GM12878 (cell line): ENCODE measurements around the gene CXCL8. TPM values are rescaled to one million over a fixed set of nuclear protein-coding genes. Genes with fewer than 3 reads are reported as not detected.

Source experiments
- ATAC-seq: fragments of 200-7000 bp; cut with Tn5 transposase; 3 replicates; pipeline ENCODE4 v1.9.1; 2020; ENCODE audit warnings: mild to moderate bottlenecking, moderate library complexity
- BruUV-seq: library from RNA; stranded (reverse); fragments of 400-500 nt; replicated peaks from 2 replicates; lab custom pipeline; 2021; lab: Mats Ljungman, UMichigan
- CTCF ChIA-PET: fragments of 300-600 bp; sonication (Branson Sonifier 250); formaldehyde crosslinking; extraction: SDS; loops from one replicate; lab custom pipeline; 2021; ENCODE audit warnings: inconsistent platforms; lab: Yijun Ruan, JAX
- POLR2A ChIA-PET: fragments of 350-600 bp; formaldehyde crosslinking; extraction: SDS; loops from one replicate; lab custom pipeline; 2021; ENCODE audit warnings: inconsistent platforms; lab: Charles Lee
- RAD21 ChIA-PET: fragments of 300-600 bp; sonication (Branson Sonifier 250); formaldehyde crosslinking; loops from one replicate; lab custom pipeline; 2023; ENCODE audit warnings: antibody characterized with exemption; ENCODE audit not compliant: unreplicated experiment; lab: Charles Lee
- SMC1A ChIA-PET: fragments of 300-600 bp; sonication (Branson Sonifier 250); formaldehyde crosslinking; loops from one replicate; lab custom pipeline; 2023; ENCODE audit not compliant: unreplicated experiment, uncharacterized antibody; lab: Charles Lee
- DNase-seq: peaks from one replicate; pipeline ENCODE4 v3.0.0-alpha.2; 2011; ENCODE audit warnings: low read depth, low spot score
- FAIRE-seq: peaks from 3 replicates; lab custom pipeline; 2011; peaks lifted over from hg19 to GRCh38; lab: Jason Lieb, UNC
- H2AFZ ChIP-seq: 2 replicates; pipeline ENCODE4 v1.6.0; 2011; ENCODE audit warnings: low read depth, low read length, control low read depth; ENCODE audit not compliant: control insufficient read depth
- H3K27ac ChIP-seq: 2 replicates; pipeline ENCODE4 v1.5.1; 2011; ENCODE audit warnings: control low read depth; ENCODE audit not compliant: control insufficient read depth, insufficient read depth
- H3K27me3 ChIP-seq, 2 experiments: replicated peaks in 1 of 2; 2 replicates each; pipeline versions ENCODE4 v1.6.0 to v1.6.1; 2011; ENCODE audit warnings: low read length in 1 of 2; ENCODE audit not compliant: control insufficient read depth in 2 of 2, insufficient read depth in 2 of 2
- H3K36me3 ChIP-seq, 2 experiments: 2 replicates each; pipeline ENCODE4 v1.5.1; 2011; ENCODE audit warnings: low read length in 1 of 2; ENCODE audit not compliant: control insufficient read depth in 2 of 2, insufficient read depth in 2 of 2
- H3K4me1 ChIP-seq: 2 replicates; pipeline ENCODE4 v1.6.1; 2011; ENCODE audit warnings: mild to moderate bottlenecking, low read length, moderate library complexity, mixed read lengths; ENCODE audit not compliant: control insufficient read depth, insufficient read depth
- H3K4me2 ChIP-seq: 2 replicates; pipeline ENCODE4 v1.6.0; 2011; ENCODE audit warnings: control low read depth; ENCODE audit not compliant: control insufficient read depth, insufficient read depth
- H3K4me3 ChIP-seq: fragments of 200-600 bp; sonication (generic); 2 replicates; pipeline ENCODE4 v1.5.1; 2016
- H3K79me2 ChIP-seq: 2 replicates; pipeline ENCODE4 v1.6.0; 2011; ENCODE audit warnings: low read length; ENCODE audit not compliant: control insufficient read depth, insufficient read depth
- H3K9ac ChIP-seq: 2 replicates; pipeline ENCODE4 v1.8.0; 2011; ENCODE audit warnings: low read length, control low read depth, mixed read lengths; ENCODE audit not compliant: control insufficient read depth, insufficient read depth
- H3K9me3 ChIP-seq: replicated peaks from 3 replicates; pipeline ENCODE4 v1.5.1; 2011; ENCODE audit warnings: mild to moderate bottlenecking, low read length; ENCODE audit not compliant: control insufficient read depth, insufficient read depth
- H4K20me1 ChIP-seq: 2 replicates; pipeline ENCODE4 v1.6.0; 2011; ENCODE audit not compliant: control insufficient read depth, insufficient read depth
- BCL3 ChIP-seq: IDR thresholded peaks from 2 replicates; pipeline ENCODE4 v1.6.1; 2011; ENCODE audit warnings: borderline replicate concordance, low read depth, mild to moderate bottlenecking, moderate library complexity, low read length; ENCODE audit not compliant: insufficient read depth, poor library complexity, severe bottlenecking
- CBFB ChIP-seq: IDR thresholded peaks from 2 replicates; pipeline ENCODE4 v1.6.1; 2016; ENCODE audit warnings: antibody characterized with exemption, low read depth
- CEBPZ ChIP-seq: fragments of 150-350 bp; IDR thresholded peaks from 2 replicates; pipeline ENCODE4 v1.6.1; 2016; ENCODE audit warnings: low read depth, low read length
- EP300 ChIP-seq, 2 experiments: fragments of 150-350 bp in 1 of 2; IDR thresholded peaks; 2 replicates each; pipeline ENCODE4 v1.6.1; 2011 to 2012; ENCODE audit warnings: low read depth in 2 of 2, low read length in 2 of 2, borderline replicate concordance in 1 of 2, improper control_type of control experiment in 1 of 2, inconsistent platforms in 1 of 2; ENCODE audit not compliant: control insufficient read depth in 1 of 2
- ETV6 ChIP-seq, 2 experiments: fragments of 450-650 bp in 1 of 2; IDR thresholded peaks in 1 of 2; conservative IDR thresholded peaks in 1 of 2; 2 replicates each; pipeline ENCODE4 v1.6.1; 2014; ENCODE audit warnings: antibody characterized with exemption in 1 of 2, borderline replicate concordance in 1 of 2, low read depth in 1 of 2, mild to moderate bottlenecking in 1 of 2, moderate library complexity in 1 of 2
- EZH2 ChIP-seq: IDR thresholded peaks from 2 replicates; pipeline ENCODE4 v1.6.1; 2012; ENCODE audit warnings: low read depth, mild to moderate bottlenecking, control low read depth, inconsistent platforms, low read length, borderline replicate concordance; ENCODE audit not compliant: control insufficient read depth
- NFXL1 ChIP-seq: fragments of 450-650 bp; IDR thresholded peaks from 2 replicates; pipeline ENCODE4 v1.6.1; 2017; ENCODE audit warnings: antibody characterized with exemption, mild to moderate bottlenecking, borderline replicate concordance
- NR2C1 ChIP-seq: fragments of 450-650 bp; IDR thresholded peaks from 2 replicates; pipeline ENCODE4 v1.6.1; 2017; ENCODE audit warnings: antibody characterized with exemption, mild to moderate bottlenecking, moderate library complexity
- NRF1 ChIP-seq: conservative IDR thresholded peaks from 2 replicates; pipeline ENCODE4 v1.6.1; 2011; ENCODE audit warnings: mild to moderate bottlenecking, low read depth, low read length, improper control_type of control experiment
- RFX5 ChIP-seq: IDR thresholded peaks from 2 replicates; pipeline ENCODE4 v1.6.1; 2011; ENCODE audit warnings: low read depth, low read length, improper control_type of control experiment
- WRNIP1 ChIP-seq: IDR thresholded peaks from 2 replicates; pipeline ENCODE4 v1.6.1; 2011; ENCODE audit warnings: low read depth, low read length, improper control_type of control experiment, borderline replicate concordance
- ZBTB33 ChIP-seq: fragments of 450-650 bp; IDR thresholded peaks from 2 replicates; pipeline ENCODE4 v1.6.1; 2017; ENCODE audit warnings: mild to moderate bottlenecking
- WGBS: methylation state at CpG from one replicate; pipeline ENCODE4 v1.1.6; 2016; ENCODE audit warnings: low lambda C conversion rate; ENCODE audit not compliant: insufficient replicate concordance, insufficient coverage; ENCODE audit errors: missing lambda C conversion rate; 5-methylcytosine and 5-hydroxymethylcytosine counted together
- in situ Hi-C: fragments of 300-500 bp; cut with MboI; formaldehyde crosslinking; loops from 9 replicates; pipeline ENCODE4 v1.14.3; 2018; ENCODE audit warnings: mixed read lengths
- intact Hi-C: fragments of 100-400 bp; cut with micrococcal nuclease; formaldehyde crosslinking; loops from one replicate; pipeline ENCODE4 v1.14.2; 2022; ENCODE audit not compliant: unreplicated experiment
- polyA plus RNA-seq, 11 experiments: library from polyadenylated mRNA; depleted of rRNA in 4 of 11; unstranded in 6 of 11; stranded (reverse) in 5 of 11; fragments of >200 nt; fragmentation: Nextera tagmentation in 4 of 11; fragmentation: Illumina TruSeq in 1 of 11; extraction: Ambion mirVana in 4 of 11; extraction: Trizol in 1 of 11; gene quantifications; 1 replicate in 1 of 11; 2 replicates in 10 of 11; pipeline versions ENCODE4 v1.2.1 to v1.2.3, GENCODE V29; 2011 to 2016; ENCODE audit warnings: inconsistent platforms in 2 of 11, missing spikeins in 2 of 11, low read depth in 1 of 11
- total RNA-seq, 4 experiments: library from RNA; depleted of rRNA in 3 of 4; stranded (reverse); fragments of >200 nt in 3 of 4; fragmentation: Illumina TruSeq in 1 of 4; extraction: Trizol in 1 of 4; gene quantifications; 2 replicates each; pipeline versions ENCODE4 v1.2.1 to v1.2.3, GENCODE V29; 2013 to 2021

CXCL8 gene
- total and polyA plus RNA-seq, 10 of the 15 experiments (the other 5 are each of a cell fraction or from before 2014, with no cell fraction given) = 0.09 to 0.36 (median 0.19) TPM; not detected in 1

GRCh38 chr4:73763877-73764276, 23.5 kb downstream of the CXCL8 start (continued):
- TF ChIP-seq CEBPZ (no peak), EZH2 (no peak), EP300 (IDR thresholded peaks at IDR 0.05; ENCODE audit: borderline replicate concordance in 1 of 2, control insufficient read depth in 1 of 2, low read depth in 2 of 2, low read length in 2 of 2) (no peak), ETV6 (conservative IDR thresholded peaks at IDR 0.05 in 1 of 2, IDR thresholded peaks at IDR 0.05 in 1 of 2; ENCODE audit: borderline replicate concordance in 1 of 2, low read depth in 1 of 2) (no peak)

DNA sequence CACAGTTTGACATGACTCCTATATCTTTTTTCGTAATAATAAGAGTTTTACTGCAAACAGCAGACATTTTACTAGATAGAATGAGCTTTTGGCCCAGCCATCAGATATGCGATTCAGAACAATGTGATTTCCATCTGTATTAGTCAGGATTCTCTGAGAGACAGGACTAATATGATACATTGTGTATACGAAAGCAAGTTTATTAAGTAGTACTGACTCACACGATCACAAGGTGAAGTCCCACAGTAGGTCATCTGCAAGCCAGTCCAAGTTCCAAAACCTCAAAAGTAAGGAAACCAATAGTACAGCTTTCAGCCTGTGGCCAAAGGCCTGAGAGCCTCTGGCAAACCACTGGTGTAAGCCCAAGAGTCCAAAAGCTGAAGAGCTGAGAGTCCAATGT, 24.1 kb downstream of the CXCL8 start:
- Histone ChIP-seq H3K79me2 (no peaks in the 10 kb centered on the region), H4K20me1 (no peaks in the 10 kb centered on the region), H3K27ac (no peak overlapping the region), H3K36me3 (no peaks in the 10 kb centered on the region), H3K4me3 (no peak overlapping the region), H3K9ac (no peak overlapping the region), H3K4me1 (no peaks in the 10 kb centered on the region), H2AFZ (no peak overlapping the region), H3K4me2 (no peak overlapping the region), H3K27me3 (no peaks in the 10 kb centered on the region), H3K9me3 (no peaks in the 10 kb centered on the region; the same call in 2 of the 3 replicates)
- in situ Hi-C loops (no loop called here), intact Hi-C loops (no loop called here)
- no peak for DNase-seq
- ChIA-PET RAD21 (no interaction called here), POLR2A (no interaction called here), SMC1A (no interaction called here), CTCF (interaction anchor here (0.9 to 1.3 kb wide), 2 partner anchors 8 to 192 kb away, joined by 3 to 4 read pairs; no protein-coding TSS in a partner anchor)
- FAIRE-seq = no peak
- 22% methylated on average over 4 of the region's 4 CpGs for WGBS
- ATAC-seq = no peak
- no TSS peak for BruUV-seq
- no peak for TF ChIP-seq RFX5
- TF ChIP-seq BCL3 = no peak
- no peak for TF ChIP-seq CBFB
- TF ChIP-seq WRNIP1 = no peak
- TF ChIP-seq ZBTB33 = no peak
- no peak for TF ChIP-seq NR2C1
- no peak for TF ChIP-seq NFXL1
- no peak for TF ChIP-seq NRF1
